Measurements from ENCODE around the gene TAOK2. TPM values are rescaled to one million over a fixed set of nuclear protein-coding genes. Genes with fewer than 3 reads are reported as not detected.

The TAOK2 gene
- total RNA-seq, 1 experiment from 2014 or later: 39.9 TPM

DNA sequence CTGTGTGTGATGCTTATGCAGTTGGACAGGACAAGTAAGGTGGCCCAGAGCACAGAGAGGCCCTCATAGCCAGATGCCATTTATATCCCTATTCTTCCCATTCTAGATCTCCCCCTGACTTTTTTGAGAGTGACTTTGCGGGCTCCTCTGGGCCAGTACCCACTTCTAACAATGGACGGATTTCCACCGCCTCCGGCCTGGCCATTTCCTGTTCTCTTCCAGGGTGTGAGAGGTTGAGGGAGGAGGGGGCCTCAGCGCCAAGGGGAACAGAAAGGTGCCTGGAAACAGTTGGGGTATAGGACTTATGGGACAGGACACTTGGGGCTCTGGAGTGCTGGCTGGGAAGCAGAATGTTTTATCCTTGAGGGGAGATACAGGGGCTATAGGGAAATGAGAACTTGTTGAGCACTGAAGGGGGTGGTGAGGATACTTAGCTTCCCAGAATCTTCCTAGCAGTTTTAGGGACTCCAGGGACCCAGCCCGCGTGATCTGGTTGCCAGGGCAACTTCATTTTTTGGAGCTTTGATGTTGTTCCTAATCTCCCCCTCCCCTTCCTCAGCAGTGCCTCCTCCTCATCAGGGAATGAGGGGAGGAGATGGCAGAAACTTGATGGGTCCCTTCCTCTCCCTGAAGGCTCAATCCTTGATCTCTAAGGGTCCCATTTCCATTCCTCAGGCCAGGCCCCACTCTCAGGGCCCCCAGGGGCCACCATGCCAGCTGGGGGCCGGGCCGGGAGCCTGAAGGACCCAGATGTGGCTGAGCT is 3.6 kb downstream of the TAOK2 start:
- no peak overlapping the region for H3K4me3 ChIP-seq (ENCODE audit: insufficient read depth, low read depth, low read length)
- peaks cover 36% of the 10 kb centered on the region for H3K36me3 ChIP-seq (replicated peaks; ENCODE audit: control insufficient read depth, insufficient read depth, low read length)
- H3K27me3 ChIP-seq (ENCODE audit: control insufficient read depth, insufficient read depth, low read length): peaks cover 3% of the 10 kb centered on the region
- peak; percentile 37 for DNase-seq

DNA sequence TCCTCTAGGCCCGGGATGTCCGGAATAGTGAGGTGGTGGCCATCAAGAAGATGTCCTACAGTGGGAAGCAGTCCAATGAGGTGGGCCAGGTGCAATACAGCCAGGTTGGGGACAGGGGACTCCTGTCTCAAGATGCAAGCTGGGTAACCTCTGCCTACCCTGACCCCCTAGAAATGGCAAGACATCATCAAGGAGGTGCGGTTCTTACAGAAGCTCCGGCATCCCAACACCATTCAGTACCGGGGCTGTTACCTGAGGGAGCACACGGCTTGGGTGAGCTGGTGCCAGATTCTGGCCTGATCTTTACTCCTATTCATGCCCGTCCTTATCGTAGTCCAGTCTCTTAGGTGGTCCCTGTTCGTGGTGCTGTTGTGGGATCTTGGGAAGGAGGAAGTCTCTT is 4.4 kb downstream of the TAOK2 start:
- H3K36me3 ChIP-seq (replicated peaks; ENCODE audit: control insufficient read depth, insufficient read depth, low read length): peaks cover 38% of the 10 kb centered on the region
- no peak overlapping the region for H3K4me3 ChIP-seq (ENCODE audit: insufficient read depth, low read depth, low read length)
- peak; percentile 12 for DNase-seq
- H3K27me3 ChIP-seq (ENCODE audit: control insufficient read depth, insufficient read depth, low read length): no peaks in the 10 kb centered on the region

DNA sequence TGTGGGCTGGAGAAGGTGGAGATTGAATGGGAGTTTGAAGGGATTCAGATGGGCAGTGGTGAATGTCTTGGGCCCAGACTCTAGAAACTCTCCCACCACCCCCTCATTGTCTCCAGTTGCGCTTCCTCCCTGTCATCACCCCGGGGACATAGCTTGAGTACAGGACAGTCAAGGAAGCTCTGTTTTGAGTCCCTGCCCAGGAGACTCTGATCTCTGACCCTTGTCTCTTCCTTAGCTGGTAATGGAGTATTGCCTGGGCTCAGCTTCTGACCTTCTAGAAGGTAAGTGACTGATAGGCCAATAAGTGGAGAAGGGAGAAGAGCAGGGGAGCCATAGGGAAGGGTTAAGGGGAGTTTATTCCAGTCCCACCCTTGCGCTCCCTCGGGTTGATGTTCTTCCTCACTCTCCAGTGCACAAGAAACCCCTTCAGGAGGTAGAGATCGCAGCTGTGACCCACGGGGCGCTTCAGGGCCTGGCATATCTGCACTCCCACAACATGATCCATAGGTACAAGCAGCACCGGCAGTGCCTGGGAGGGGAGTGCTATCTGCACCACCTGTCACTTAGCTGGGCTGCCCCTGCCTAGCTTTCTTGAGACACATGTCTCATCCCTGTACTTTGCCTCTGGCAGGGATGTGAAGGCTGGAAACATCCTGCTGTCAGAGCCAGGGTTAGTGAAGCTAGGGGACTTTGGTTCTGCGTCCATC is 5.0 kb downstream of the TAOK2 start:
- peak; percentile 14 for DNase-seq
- H3K4me3 ChIP-seq (ENCODE audit: insufficient read depth, low read depth, low read length): no peak overlapping the region
- no peaks in the 10 kb centered on the region for H3K27me3 ChIP-seq (ENCODE audit: control insufficient read depth, insufficient read depth, low read length)
- peaks cover 43% of the 10 kb centered on the region for H3K36me3 ChIP-seq (replicated peaks; ENCODE audit: control insufficient read depth, insufficient read depth, low read length)

DNA sequence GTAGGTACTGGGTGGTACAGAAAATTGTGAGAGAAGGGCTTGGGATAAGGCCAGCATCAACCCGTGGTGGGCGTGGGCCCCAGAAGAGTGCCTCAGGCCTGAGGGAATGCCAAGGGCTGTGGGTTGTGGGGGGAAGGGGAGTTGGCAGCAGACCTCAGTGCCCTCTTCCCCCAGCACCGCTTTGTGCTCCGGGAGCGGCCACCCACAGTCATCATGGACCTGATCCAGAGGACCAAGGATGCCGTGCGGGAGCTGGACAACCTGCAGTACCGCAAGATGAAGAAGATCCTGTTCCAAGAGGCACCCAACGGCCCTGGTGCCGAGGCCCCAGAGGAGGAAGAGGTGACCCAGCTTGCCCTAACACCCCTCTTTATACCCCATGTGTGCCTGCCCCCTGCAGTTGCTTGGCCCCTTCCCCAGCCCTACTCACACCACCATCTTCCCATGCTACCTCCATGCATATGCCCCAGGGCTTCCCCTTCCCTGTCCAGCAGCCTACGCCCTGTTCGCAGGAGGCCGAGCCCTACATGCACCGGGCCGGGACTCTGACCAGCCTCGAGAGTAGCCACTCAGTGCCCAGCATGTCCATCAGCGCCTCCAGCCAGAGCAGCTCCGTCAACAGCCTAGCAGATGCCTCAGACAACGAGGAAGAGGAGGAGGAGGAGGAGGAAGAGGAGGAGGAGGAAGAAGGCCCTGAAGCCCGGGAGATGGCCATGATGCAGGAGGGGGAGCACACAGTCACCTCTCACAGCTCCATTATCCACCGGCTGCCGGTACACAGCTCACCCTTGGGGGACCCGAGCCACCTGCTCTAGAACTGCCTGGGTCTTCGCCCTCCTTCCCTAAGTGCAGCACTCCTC is 9.1 kb downstream of the TAOK2 start:
- H3K4me3 ChIP-seq (ENCODE audit: insufficient read depth, low read depth, low read length): no peak overlapping the region
- peak; percentile 32 for DNase-seq
- H3K27me3 ChIP-seq (ENCODE audit: control insufficient read depth, insufficient read depth, low read length): no peaks in the 10 kb centered on the region
- H3K36me3 ChIP-seq (replicated peaks; ENCODE audit: control insufficient read depth, insufficient read depth, low read length): peaks cover 63% of the 10 kb centered on the region

DNA sequence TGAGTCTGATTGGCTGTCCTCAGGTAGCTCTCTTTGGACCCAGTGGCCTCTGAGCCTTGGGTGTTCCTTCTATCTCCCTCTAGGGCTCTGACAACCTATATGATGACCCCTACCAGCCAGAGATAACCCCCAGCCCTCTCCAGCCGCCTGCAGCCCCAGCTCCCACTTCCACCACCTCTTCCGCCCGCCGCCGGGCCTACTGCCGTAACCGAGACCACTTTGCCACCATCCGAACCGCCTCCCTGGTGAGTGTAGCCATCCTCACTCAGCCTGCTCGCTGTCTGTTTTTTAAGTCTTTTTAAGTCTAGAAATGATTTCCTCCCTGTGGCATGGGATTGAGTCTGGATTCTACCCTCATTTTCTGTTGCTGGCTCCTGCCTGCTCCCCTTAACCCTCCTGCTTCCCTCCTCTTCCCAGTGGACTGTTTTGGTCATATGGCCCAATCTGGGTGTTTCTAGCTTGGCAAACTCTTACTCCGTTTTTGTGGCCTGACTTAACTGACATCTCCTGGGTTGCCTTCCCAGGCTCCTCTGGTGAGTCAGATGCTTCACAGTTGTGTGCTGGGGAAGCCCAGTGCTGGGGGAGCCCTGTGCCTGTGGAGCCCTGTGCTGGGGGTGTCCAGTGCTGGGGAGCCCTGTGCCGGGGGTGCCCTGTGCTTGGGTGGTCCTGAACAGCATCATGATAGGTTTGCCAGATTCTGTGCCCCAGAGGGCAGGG is 9.9 kb downstream of the TAOK2 start:
- peak; percentile 42 for DNase-seq
- Histone ChIP-seq H3K4me3 (ENCODE audit: insufficient read depth, low read depth, low read length) (no peak overlapping the region), H3K27me3 (ENCODE audit: control insufficient read depth, insufficient read depth, low read length) (no peaks in the 10 kb centered on the region), H3K36me3 (replicated peaks; ENCODE audit: control insufficient read depth, insufficient read depth, low read length) (peaks cover 55% of the 10 kb centered on the region)

DNA sequence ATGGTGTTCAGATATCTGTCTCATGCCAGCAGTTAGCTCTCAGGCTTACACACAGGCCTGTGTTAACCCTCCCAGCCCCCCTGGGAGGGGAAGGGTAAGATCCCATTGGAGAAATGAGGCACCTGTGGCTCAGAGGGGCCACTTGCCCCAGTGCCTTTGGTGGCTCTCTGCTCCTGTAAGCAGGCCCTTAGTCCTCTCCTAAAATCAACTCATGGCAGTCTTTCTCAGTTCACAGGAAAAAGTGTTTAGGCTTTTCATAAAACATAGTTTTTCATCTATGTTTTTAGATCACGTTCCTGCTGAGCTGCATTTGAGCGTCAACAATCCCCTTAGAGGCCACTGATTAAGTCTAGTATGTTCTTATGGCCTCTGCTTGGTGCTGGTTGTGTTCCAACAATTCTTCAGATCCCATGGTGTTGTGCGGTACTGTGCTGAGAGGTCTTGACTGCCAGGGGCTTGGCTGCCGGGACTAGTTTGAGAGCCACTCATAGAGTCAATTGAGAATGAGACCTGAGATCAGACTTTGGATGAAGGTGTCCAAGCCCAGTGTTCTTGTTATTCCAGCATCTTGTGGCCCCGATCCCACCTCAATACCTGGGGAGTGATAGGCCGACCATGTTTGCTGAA is 10.6 kb downstream of the TAOK2 start:
- Histone ChIP-seq H3K4me3 (ENCODE audit: insufficient read depth, low read depth, low read length) (no peak overlapping the region), H3K36me3 (replicated peaks; ENCODE audit: control insufficient read depth, insufficient read depth, low read length) (peaks cover 48% of the 10 kb centered on the region), H3K27me3 (ENCODE audit: control insufficient read depth, insufficient read depth, low read length) (no peaks in the 10 kb centered on the region)
- DNase-seq: no peak

DNA sequence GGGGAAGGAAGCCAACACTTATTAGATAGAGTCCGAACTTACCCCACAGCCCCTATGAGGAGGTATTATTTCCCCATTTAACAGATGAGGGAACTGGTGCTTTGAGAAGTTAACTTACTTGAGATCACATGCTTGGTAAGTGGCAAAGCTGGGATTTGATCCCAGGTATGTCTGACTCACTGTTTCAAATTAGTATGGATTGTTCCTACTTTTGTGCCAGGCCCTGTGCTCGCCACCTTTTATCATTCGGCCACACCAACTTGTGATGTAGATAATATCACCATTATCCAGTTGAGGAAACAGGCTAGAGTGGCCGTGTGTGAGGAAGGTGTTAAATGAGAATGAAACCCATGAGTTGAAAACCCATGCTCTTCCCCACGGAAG is 11.1 kb downstream of the TAOK2 start:
- no peak for DNase-seq
- H3K4me3 ChIP-seq (ENCODE audit: insufficient read depth, low read depth, low read length): no peak overlapping the region
- no peaks in the 10 kb centered on the region for H3K27me3 ChIP-seq (ENCODE audit: control insufficient read depth, insufficient read depth, low read length)
- H3K36me3 ChIP-seq (replicated peaks; ENCODE audit: control insufficient read depth, insufficient read depth, low read length): peaks cover 46% of the 10 kb centered on the region

DNA sequence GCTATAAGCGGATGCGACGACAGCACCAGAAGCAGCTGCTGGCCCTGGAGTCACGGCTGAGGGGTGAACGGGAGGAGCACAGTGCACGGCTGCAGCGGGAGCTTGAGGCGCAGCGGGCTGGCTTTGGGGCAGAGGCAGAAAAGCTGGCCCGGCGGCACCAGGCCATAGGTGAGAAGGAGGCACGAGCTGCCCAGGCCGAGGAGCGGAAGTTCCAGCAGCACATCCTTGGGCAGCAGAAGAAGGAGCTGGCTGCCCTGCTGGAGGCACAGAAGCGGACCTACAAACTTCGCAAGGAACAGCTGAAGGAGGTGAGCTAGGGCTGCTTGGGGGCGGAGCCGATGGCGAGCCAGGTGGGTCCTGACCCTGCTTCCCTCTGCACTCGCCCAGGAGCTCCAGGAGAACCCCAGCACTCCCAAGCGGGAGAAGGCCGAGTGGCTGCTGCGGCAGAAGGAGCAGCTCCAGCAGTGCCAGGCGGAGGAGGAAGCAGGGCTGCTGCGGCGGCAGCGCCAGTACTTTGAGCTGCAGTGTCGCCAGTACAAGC is 11.7 kb downstream of the TAOK2 start:
- H3K36me3 ChIP-seq (replicated peaks; ENCODE audit: control insufficient read depth, insufficient read depth, low read length): peaks cover 40% of the 10 kb centered on the region
- peak; percentile 55 for DNase-seq
- no peak overlapping the region for H3K4me3 ChIP-seq (ENCODE audit: insufficient read depth, low read depth, low read length)
- no peaks in the 10 kb centered on the region for H3K27me3 ChIP-seq (ENCODE audit: control insufficient read depth, insufficient read depth, low read length)

DNA sequence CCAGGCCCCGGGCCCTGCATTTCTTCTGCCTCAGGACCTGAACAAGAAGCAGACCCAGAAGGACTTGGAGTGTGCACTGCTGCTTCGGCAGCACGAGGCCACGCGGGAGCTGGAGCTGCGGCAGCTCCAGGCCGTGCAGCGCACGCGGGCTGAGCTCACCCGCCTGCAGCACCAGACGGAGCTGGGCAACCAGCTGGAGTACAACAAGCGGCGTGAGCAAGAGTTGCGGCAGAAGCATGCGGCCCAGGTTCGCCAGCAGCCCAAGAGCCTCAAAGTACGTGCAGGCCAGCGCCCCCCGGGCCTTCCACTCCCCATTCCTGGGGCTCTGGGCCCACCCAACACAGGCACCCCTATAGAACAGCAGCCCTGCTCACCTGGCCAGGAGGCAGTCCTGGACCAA is 12.6 kb downstream of the TAOK2 start:
- Histone ChIP-seq H3K4me3 (ENCODE audit: insufficient read depth, low read depth, low read length) (no peak overlapping the region), H3K27me3 (ENCODE audit: control insufficient read depth, insufficient read depth, low read length) (no peaks in the 10 kb centered on the region), H3K36me3 (replicated peaks; ENCODE audit: control insufficient read depth, insufficient read depth, low read length) (peaks cover 38% of the 10 kb centered on the region)
- DNase-seq: peak; percentile 35

DNA sequence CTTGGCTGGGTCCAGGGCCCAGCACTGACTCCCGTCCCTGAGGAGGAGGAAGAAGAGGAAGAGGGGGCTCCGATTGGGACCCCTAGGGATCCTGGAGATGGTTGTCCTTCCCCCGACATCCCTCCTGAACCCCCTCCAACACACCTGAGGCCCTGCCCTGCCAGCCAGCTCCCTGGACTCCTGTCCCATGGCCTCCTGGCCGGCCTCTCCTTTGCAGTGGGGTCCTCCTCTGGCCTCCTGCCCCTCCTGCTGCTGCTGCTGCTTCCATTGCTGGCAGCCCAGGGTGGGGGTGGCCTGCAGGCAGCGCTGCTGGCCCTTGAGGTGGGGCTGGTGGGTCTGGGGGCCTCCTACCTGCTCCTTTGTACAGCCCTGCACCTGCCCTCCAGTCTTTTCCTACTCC is 13.3 kb downstream of the TAOK2 start:
- DNase-seq: peak; percentile 49
- no peak overlapping the region for H3K4me3 ChIP-seq (ENCODE audit: insufficient read depth, low read depth, low read length)
- peaks cover 31% of the 10 kb centered on the region for H3K36me3 ChIP-seq (replicated peaks; ENCODE audit: control insufficient read depth, insufficient read depth, low read length)
- no peaks in the 10 kb centered on the region for H3K27me3 ChIP-seq (ENCODE audit: control insufficient read depth, insufficient read depth, low read length)

DNA sequence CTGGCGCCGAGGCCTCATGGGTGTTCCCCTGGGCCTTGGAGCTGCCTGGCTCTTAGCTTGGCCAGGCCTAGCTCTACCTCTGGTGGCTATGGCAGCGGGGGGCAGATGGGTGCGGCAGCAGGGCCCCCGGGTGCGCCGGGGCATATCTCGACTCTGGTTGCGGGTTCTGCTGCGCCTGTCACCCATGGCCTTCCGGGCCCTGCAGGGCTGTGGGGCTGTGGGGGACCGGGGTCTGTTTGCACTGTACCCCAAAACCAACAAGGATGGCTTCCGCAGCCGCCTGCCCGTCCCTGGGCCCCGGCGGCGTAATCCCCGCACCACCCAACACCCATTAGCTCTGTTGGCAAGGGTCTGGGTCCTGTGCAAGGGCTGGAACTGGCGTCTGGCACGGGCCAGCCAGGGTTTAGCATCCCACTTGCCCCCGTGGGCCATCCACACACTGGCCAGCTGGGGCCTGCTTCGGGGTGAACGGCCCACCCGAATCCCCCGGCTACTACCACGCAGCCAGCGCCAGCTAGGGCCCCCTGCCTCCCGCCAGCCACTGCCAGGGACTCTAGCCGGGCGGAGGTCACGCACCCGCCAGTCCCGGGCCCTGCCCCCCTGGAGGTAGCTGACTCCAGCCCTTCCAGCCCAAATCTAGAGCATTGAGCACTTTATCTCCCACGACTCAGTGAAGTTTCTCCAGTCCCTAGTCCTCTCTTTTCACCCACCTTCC is 13.9 kb downstream of the TAOK2 start:
- Histone ChIP-seq H3K4me3 (ENCODE audit: insufficient read depth, low read depth, low read length) (no peak overlapping the region), H3K27me3 (ENCODE audit: control insufficient read depth, insufficient read depth, low read length) (no peaks in the 10 kb centered on the region), H3K36me3 (replicated peaks; ENCODE audit: control insufficient read depth, insufficient read depth, low read length) (peaks cover 32% of the 10 kb centered on the region)
- peak; percentile 57 for DNase-seq

DNA sequence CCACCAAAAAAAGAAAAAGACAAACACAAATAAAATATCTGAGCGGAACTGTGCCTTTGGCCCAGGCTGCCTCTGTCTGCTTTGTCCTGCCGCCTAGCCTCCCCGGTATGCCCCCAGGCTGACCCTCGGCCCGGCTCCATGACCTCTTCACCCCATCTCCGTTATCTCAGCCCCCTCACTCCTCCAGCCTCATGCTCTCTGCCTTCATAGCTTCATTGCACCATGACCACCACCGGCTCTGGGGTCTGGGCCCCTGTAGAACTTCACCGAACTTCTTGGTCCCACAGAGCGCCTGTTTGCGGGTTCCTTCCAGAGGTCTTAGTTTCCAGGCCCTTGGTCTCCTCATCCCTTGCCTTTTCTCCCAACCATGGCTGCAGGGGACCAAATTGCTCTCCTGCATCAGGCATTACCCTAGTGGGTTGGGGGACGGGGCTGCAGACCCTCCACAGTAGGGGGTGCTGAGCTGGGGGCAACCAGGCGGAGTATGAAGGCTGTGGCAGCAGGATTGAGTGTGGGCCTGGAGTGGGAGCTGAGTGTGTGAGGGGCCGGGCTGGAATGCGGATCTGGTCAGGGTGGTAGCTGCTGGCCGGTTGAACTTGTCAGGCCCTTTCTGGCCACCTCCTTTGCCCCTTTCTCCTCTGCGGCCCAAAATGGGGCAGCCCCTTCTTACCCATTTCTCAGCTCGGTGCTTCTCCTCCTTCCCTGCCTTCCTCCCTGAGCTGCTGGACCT is 14.8 kb downstream of the TAOK2 start:
- no peak overlapping the region for H3K4me3 ChIP-seq (ENCODE audit: insufficient read depth, low read depth, low read length)
- no peaks in the 10 kb centered on the region for H3K27me3 ChIP-seq (ENCODE audit: control insufficient read depth, insufficient read depth, low read length)
- peaks cover 26% of the 10 kb centered on the region for H3K36me3 ChIP-seq (replicated peaks; ENCODE audit: control insufficient read depth, insufficient read depth, low read length)
- DNase-seq: peak; percentile 30

Data from H7 (cell line).